GM18909 (cell line): ENCODE data around the gene UQCR11.

Experiments
- ATAC-seq: cut with Tn5 transposase; IDR thresholded peaks from one replicate; pipeline ENCODE4 v1.9.1; 2021; ENCODE audit warnings: mild to moderate bottlenecking; ENCODE audit not compliant: unreplicated experiment, poor library complexity

UQCR11 gene

DNA sequence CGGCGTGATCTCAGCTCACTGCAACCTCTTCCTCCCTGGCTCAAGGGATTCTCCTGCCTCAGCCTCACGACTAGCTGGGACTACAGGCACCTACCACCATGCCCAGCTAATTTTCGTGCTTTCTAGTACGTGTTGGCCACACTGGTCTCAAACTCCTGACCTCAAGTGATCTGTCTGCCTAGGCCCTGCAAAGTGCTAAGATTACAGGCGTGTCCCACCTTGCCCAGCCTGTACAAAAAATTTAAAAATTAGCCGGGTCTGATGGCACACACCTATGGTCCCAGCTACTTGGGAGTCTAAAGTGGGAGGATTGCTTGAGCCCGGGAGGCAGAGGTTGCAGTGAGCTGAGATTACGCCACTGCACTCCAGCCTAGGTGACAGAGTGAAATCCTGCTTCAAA lies 32.5 kb downstream of the UQCR11 start:
- ATAC-seq, result no peak

DNA sequence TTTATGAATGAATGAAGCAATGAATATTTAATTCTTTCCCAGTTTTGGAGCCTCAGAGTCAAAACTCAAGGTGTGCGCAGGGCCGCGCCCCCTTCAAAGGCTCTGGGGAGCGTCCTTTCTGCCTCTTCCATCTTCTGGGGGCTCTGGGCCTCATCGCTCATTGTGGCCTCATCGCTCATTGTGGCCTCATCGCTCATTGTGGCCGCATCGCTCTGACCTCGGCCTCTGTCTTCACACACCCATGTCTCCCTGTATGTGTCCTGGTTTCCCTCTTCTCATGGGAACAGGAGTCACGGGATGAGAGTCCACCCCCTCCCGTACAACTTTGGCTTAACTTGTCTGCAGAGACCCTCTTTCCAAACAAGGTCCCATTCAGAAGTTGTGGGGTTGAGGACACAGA lies 33.9 kb downstream of the UQCR11 start:
- no peak for ATAC-seq

DNA sequence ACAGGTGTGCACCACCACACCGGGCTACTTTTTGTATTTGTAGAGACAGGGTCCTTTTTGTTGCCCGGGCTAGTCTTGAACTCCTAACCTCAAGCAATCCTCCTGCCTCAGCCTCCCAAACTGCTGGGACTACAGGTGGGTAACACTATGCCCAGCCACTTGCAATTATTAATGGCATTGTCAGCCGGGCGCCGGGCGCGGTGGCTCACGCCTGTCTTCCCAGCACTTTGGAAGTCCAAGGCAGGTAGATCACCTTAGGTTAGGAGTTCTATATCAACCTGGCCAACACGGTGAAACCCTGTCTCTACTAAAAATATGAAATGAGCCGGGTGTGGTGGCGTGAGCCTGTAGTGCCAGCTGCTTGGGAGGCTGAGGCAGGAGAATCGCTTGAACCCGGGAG lies 34.4 kb downstream of the UQCR11 start:
- no peak for ATAC-seq

DNA sequence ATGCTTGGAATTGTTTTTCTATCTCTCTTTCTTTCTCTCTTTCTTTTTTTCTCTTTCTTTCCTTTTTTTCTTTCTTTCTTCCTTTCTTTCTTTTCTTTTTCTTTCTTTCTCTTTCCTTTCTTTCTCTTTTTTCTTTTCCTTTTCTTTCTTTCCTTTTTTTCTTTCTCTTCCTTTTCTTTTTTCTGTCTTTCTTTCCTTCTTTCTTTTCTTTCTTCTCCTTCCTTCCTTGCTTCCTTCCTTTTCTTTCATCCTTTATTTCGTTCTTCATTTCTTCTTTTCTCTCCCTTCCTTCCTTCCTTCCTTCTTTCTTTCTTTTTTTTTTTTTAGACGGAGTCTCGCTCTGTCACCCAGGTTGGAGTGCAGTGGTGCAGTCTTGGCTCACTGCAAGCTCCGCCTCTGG lies 35.3 kb downstream of the UQCR11 start:
- no peak for ATAC-seq

DNA sequence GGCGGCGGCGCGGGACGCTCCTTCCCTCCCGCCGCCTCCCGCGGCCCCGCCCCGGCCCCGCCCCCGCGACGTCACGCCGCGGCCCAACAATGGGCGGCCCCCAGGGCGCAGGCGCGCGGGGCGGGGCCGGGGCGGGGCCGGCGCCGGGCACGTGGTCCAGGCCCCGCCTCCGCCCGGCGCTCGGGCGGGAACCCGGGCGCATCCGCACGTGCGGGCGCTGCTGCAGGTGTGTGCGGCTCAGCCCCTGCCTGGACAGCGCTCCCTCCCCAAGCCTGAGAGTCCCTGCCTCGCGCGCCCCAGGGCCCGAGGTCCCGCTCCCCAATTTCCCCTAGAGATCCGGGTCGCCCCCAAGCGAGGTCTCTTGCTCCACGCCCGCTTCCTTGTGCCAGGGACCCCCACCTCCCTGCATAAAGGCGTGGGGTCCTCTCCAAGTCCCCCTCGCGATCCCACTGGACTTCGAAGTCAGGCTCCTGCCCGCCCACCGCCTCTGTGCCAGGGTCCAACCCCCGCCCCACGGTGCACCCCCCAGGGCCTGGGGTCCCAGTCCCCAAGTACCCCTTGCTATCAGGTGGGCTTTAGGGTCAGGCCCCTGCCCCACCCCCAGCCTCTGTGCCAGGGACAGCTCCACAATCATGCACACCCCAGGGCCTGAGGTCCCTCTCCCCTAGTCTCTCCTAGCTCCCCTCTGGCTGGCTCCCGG lies 36.8 kb downstream of the UQCR11 start, which contains the start of gene MEX3D:
TSS of gene MEX3D (minus strand) at position 6 of the 700 bp plus-strand sequence. CDS start 267 bp downstream, outside the sequence.
- peak; percentile 46 for ATAC-seq

DNA sequence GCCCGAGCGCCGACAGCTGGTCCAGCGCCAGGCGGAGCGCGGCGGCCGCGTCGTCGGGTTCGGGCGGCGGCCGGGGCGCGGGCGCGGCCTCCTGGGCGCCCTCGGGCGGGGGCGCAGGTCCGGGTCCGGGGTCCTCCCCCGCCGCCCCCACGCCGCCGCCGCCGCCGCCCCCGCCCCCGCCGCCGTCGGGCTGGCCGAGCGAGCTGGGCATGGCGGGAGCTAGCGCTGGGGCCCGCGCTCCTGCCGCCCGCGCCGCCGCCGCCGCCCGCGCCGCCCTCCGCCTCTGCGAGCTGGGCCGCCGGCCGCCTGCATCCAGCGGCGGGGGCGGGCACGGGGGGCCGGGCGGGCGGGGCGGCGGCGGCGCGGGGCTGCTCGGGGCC lies 37.4 kb downstream of the UQCR11 start:
- no peak for ATAC-seq

DNA sequence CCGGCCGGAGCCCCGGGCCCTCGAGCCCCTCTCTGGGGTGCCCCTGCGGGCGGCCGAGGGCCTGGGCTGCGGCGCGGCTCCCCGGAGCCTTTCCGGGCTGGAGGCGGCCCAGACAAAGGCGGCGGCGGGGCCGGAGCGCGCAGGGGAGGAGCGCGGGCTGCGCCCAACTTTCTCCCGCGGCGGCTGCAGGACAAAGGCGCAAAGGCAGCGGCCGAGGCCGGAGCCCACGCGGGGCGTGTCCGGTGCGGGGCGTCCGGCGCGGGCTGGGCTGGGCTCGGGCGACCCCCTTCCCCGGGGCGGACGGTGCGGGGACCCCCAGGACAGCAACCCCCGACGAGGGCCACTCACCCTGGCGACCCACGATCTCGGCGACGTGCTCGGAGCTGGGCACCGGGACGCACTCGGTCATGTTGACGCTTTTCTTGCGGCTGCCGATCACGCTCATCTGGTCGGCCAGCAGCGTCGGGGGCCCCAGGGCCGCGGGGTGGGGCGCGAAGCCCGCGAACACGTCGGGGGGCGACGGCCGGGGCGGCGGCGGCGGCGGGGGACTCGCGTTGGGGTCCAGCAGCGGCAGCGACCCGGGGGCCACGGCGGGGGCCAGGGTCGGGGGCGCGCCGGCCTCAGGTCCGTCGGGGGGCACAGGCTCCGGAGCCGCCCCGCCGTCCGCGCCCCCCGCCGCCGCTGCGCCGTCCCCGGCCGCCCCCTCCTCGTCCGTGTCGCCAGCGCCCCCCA lies 38.0 kb downstream of the UQCR11 start:
- ATAC-seq, result no peak

DNA sequence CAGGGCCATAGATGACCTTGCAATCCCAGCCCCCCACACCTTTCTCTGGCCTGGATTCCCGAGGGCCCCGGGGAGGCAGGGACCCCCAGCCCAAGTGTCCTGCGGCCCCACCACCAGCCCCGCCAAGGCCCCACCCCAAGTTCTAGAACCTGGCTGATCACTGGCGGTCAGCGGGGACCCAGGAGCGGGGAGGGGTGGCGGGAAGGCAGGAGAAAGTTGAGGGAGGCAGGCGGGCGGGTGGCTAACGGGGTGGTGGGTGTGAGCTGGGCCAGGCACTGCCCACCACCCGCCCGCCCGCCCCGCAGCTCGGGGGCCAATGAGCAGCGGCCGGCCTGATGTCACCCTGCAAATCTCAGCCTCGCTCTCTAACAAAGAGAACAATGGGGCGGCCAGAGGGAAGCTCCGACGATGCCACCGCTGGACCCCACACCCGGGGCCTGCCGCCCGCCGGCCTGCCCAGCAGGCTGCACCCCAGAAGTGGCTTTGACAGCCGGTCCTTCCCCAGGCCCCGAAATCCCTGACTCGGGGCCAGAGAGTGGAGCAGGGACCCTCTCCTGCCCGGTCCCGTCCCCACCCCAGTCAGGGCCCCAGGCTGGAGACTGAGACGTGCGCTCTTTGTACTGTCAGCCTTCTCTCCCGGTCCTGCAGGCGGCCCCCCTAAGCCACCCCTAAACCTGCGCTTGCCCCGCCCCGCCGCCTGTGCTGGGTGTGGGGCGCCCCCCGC lies 38.7 kb downstream of the UQCR11 start:
- ATAC-seq, result no peak

DNA sequence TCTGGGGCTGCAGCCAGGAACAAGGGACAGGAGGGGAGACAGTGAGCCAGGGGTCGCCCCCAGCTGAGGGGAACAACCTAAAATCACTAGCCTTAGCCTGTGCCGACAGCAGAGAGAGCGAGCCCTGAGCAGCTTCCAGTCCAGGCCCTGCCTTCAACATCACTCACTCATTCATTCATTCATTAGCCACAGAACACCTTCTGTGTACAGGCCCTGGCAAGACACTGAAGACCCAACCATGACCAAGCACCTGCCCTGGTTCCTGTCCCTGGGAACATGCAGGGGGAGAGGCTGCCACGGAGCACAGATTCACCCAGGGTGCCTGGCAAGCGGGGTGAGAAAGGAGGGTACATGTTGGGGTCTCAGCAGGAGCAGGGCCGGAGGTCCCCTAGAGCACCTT lies 42.0 kb downstream of the UQCR11 start:
- ATAC-seq, result no peak

DNA sequence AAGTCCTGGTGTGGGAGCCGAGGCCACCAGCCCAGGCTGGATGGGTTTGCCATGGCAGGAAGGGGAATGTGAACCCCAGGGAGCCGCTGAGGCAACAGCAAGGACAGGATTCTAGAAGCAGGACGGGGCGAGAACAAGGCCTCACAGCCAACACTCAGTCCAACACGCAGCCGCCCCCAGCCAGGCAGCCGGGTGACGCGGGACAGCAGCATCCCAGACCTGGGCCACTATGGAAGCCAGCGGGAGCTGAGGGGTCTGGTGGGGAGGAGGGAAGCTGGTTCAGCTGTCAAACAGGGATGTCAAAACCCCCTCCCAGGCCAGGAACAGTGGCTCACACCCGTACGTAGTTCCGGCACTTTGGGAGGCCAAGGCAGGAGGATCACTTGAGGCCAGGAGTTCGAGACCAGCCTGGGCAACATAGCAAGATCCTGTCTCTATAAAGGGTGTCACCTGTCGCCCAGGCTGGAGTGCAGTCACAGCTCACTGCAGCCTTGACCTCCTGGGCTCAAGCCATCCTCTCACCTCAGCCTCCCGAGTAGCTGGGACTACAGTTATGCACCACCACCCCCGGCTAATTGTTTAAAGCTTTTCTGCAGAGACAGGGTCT lies 43.9 kb downstream of the UQCR11 start:
- ATAC-seq, result no peak

DNA sequence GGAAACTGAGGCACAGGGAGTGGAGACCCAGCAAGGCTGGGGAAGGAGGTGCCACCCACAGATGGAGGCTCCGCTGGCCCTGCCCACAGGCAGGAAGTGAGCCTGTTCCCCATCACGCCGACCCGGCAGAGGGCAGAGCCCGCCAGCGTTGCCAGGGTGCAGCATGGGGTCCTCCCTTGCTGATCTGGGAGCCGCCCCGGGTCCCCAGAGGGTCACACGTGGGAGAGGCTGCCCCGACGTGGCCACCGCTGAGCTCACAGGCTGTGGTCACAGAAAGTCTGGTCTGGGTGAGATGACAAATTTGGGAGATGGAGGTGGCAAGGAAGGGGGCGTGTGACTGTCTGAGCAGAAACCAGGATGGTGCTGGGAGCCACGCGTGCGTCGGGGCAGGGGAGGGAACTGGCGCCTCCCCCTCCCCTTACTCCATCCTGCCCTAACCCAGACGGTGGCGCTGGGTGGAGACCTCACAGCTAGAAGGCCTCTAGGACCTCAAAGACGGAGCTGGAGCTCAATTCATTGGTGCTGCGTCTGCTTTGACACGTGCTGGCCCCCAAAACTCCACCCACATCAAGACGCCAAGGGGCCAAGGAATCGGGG lies 44.9 kb downstream of the UQCR11 start:
- no peak for ATAC-seq

DNA sequence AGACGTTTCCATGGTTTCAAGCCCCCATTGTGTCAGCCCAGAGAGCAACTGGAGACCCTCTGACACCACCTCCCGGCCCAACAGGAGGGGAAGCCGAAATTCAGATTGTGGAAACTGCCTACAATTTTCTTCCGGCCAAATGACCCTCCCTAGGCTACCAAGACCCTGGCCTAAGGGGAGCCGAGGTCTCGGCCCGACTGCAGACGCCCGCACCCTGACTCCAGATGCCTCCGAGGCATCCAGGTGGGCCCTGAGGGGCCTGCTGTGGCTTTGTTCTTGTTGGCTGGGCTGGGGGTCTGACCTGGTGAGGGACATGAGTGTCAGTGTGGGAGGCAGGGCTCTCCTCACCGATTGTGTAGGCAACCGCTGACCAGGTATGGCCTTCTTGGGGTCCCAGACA lies 46.7 kb downstream of the UQCR11 start:
- no peak for ATAC-seq

DNA sequence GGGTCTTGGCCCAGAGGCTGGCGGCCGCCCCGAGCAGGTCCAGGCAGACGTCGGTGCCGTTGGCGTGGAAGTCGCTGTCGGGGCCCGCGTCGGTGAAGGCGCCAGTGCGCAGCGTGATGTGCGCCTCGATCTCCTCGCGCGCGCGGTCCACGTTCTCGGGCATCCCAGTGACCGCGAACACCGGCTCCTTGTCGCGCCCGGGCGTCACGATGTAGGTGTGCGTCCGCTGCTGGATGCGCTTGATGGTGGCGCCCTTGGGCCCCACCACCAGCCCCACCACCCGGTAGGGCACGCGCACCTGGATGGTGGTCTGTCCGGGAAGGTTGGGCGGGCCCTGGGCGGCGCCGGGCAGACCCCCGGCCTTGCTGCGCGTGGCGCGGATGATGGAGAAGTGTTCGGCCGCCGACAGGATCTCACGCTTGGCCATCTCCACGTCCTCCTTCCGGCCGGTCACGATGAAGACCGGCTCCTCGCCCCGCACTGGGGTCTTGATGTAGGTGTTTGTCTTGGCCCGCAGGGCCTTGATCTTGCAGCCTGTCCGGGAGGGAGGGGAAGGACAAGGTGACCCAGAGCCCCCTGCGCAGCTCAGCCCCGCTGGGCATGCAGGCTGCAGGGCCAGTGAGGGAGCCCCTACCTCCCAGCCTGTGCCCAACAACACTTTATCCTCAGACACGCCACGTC lies 48.7 kb downstream of the UQCR11 start:
- no peak for ATAC-seq

DNA sequence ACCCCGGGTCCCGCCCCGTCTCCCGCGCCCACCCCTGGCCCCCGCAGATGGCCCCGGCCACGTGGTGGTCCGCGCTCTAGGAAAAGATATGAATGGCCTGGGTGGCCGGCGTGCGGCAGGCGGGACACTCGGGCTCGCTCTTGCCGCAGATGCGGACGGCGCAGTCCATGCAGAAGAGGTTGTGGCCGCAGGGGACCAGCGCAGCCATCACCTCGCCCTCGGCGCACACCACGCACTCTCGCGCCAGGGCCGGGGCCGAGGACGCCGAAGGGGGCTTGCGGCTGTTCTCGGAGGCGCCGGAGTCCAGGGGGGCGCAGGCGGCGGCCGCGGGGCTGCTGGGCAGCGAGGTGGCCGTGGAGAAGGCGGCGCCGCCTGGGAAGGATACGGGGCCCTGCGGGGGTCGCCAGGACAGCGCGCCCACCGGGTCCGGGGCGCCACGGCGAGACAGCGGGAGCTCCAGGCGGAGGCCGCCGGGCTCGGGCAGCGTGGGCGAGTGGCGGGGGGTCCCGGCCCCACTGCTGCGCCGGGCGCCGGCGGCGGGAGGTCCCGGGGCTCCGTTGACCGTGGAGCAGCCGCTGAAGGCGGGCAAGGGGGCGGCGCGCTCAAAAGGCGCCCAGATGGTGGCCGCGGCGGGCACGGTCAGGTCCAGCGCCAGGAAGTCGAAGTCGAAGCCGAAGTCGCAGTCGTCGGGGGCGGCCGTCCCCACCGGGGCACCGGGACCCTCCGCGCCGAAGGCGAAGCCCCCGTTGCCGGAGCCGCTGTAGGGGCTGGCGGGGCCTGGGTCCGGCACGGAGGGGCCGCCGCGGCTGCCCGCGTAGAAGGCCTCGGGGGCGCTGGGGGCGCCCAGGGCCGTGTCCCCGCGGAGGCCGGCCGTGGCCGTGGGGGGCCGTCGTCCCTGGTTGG lies 49.5 kb downstream of the UQCR11 start:
- no peak for ATAC-seq

DNA sequence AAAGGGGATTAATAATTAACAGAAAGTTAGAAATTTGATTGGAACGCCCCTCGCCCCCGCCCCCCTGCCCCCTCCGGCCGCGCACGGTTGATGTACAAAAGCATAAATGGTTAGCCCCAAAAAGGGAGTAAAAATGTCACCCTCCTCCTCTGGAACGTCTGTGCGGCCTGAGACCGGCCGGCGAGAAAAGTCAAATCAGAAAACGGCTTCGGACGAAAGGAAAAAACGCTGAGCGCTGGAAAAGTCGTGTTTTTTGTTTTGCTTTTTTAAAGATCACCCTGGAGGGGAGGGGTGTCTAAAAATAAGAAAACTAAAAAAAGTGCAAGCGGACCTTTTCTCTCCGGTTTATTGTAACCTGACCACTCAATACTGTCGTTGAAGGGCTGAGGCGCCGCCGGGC lies 50.3 kb downstream of the UQCR11 start:
- no peak for ATAC-seq

DNA sequence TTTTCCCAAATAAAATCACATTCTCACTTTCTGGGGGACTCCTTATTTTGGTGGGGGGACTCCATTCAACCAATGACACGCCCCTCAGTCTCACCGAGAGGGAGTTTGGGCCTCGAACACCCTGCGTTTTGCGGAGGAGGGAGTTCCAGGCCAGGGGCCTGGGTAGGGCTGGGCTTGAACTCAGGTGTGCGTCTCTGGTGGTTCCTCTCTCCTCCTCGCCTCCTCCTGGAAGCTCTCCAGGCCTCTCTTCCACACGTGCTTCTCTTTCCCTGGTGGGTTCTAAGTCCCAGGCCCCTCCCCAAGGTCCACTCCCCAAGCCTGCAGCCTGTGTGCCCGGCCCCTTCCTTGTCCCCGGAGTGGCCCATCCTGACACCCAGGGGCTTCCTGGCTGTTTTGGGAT lies 51.8 kb downstream of the UQCR11 start:
- ATAC-seq, result no peak

DNA sequence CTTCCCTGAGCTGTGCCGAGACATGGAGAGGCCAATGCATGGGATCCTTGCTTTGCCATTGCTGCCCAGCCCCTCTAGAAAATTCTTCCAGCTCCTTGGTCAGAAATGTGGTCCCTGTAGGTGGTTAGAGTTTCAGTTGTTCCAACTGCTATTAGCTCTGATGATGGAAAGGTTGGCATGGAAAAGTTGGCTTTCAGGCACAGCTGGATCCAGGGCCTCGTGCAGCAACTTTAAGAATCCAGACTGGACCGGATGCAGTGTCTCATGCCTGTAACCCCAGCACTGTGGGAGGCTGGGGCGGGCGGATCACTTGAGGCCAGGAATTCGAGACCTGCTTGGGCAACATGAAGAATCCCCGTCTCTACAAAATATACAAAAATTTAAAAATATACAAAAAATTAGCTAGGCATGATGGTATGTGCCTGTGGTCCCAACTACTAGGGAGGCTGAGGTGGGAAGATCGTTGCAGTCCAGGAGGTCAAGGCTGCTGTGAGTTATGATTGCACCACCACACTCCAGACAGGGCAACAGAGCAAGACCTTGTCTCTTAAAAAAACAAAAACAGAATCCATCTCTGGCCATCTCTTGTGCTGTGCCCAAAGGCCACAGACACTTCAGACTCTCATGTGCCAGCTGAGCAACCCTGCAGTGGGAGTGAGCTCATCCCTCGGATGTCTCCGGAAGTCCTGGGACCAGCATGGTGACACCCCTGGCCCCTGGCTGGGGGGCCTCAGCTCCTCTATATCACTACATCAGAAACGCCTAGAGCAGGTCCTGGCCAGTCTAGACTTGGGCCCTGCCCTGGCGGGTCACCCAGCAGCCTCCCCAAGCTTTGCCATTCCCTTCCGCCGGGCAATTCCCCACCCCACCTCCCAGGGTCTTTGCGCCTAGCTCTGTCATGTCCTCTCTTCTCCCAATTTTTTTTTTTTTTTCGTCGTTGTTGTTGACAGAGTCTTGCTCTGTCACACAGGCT lies 53.9 kb downstream of the UQCR11 start:
- ATAC-seq, result no peak
